ENCODE results near the gene KRT85. TPM values are rescaled to one million over a fixed set of nuclear protein-coding genes. Genes with fewer than 3 reads are reported as not detected.

KRT85 gene
- total and polyA plus RNA-seq, 2 of the 4 experiments (the other 2 are of a cell fraction), result not detected

DNA sequence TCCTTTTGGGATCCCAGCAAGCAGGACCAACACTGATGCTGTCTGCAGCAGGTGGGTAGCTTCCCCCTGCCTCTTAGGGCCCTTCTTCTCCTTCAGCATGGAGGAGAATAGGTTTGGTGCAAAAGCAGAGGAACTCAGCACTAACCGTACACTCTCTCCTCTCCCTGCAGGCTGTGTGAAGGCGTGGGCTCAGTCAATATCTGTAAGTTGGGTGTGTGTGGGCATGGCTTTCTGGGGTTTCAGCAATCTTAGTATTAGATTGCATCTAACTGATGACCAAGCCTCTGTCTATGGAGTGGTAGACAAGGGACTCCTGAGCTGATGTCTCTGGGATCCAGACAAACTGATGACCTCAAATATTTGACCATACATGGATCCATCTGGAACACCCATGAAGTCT, 14.3 kb downstream of the KRT85 start:
- CTCF ChIA-PET, result no interaction called here
- no peak for ATAC-seq (ENCODE audit: low read depth)
- H3K36me3 ChIP-seq (ENCODE audit: control insufficient read depth, insufficient read depth, low read length), result no peaks in the 10 kb centered on the region
- no peak overlapping the region for H2BK15ac ChIP-seq (ENCODE audit: low read depth, low read length)
- POLR2A ChIA-PET (ENCODE audit: unreplicated experiment), result no interaction called here
- no peak for TF ChIP-seq SMC3 (IDR thresholded peaks at IDR 0.05; ENCODE audit: low read depth, low read length)
- no peak for TF ChIP-seq NFE2L2 (IDR thresholded peaks at IDR 0.05; ENCODE audit: low read depth, low read length)
- no peak for TF ChIP-seq RAD21 (IDR thresholded peaks at IDR 0.05; ENCODE audit: low read length)
- TF ChIP-seq BHLHE40 (IDR thresholded peaks at IDR 0.05; ENCODE audit: low read depth, low read length), result no peak
- no peak for TF ChIP-seq CEBPB (IDR thresholded peaks at IDR 0.05; ENCODE audit: low read depth, low read length)
- TF ChIP-seq MXI1 (IDR thresholded peaks at IDR 0.05; ENCODE audit: borderline replicate concordance, low read depth, low read length), result no peak
- TF ChIP-seq MAZ (IDR thresholded peaks at IDR 0.05; ENCODE audit: borderline replicate concordance, low read depth, low read length), result no peak
- no peak for TF ChIP-seq RFX5 (IDR thresholded peaks at IDR 0.05; ENCODE audit: low read depth, low read length)
- TF ChIP-seq, protein P1, sequence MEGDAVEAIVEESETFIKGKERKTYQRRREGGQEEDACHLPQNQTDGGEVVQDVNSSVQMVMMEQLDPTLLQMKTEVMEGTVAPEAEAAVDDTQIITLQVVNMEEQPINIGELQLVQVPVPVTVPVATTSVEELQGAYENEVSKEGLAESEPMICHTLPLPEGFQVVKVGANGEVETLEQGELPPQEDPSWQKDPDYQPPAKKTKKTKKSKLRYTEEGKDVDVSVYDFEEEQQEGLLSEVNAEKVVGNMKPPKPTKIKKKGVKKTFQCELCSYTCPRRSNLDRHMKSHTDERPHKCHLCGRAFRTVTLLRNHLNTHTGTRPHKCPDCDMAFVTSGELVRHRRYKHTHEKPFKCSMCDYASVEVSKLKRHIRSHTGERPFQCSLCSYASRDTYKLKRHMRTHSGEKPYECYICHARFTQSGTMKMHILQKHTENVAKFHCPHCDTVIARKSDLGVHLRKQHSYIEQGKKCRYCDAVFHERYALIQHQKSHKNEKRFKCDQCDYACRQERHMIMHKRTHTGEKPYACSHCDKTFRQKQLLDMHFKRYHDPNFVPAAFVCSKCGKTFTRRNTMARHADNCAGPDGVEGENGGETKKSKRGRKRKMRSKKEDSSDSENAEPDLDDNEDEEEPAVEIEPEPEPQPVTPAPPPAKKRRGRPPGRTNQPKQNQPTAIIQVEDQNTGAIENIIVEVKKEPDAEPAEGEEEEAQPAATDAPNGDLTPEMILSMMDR (conservative IDR thresholded peaks at IDR 0.05; ENCODE audit: low read depth, low read length), result no peak
- TF ChIP-seq, protein P2, sequence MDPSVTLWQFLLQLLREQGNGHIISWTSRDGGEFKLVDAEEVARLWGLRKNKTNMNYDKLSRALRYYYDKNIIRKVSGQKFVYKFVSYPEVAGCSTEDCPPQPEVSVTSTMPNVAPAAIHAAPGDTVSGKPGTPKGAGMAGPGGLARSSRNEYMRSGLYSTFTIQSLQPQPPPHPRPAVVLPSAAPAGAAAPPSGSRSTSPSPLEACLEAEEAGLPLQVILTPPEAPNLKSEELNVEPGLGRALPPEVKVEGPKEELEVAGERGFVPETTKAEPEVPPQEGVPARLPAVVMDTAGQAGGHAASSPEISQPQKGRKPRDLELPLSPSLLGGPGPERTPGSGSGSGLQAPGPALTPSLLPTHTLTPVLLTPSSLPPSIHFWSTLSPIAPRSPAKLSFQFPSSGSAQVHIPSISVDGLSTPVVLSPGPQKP (IDR thresholded peaks at IDR 0.05; ENCODE audit: borderline replicate concordance, low read depth, low read length), result no peak
- TF ChIP-seq FOS (IDR thresholded peaks at IDR 0.05; ENCODE audit: low read depth, low read length), result no peak
- no peak for TF ChIP-seq MAFK (IDR thresholded peaks at IDR 0.05; ENCODE audit: low read depth, low read length)
- no peak for TF ChIP-seq CHD1 (IDR thresholded peaks at IDR 0.05; ENCODE audit: low read depth, low read length)
- TF ChIP-seq RCOR1 (IDR thresholded peaks at IDR 0.05; ENCODE audit: insufficient replicate concordance, low read length), result no peak
- TF ChIP-seq POLR2A (IDR thresholded peaks at IDR 0.05; ENCODE audit: low read depth, low read length), result no peak
- no peak overlapping the region for H2AK9ac ChIP-seq (replicated peaks; ENCODE audit: low read depth, low read length, poor library complexity)
- H2BK120ac ChIP-seq (ENCODE audit: low read depth, low read length), result no peak overlapping the region
- H3K23ac ChIP-seq (ENCODE audit: low read depth, low read length), result no peak overlapping the region
- H2AK5ac ChIP-seq (ENCODE audit: low read depth, low read length), result no peak overlapping the region
- no peaks in the 10 kb centered on the region for H3K9me3 ChIP-seq (ENCODE audit: control insufficient read depth, insufficient read depth, low read length)
- dilution Hi-C loops (cut with HindIII; ENCODE audit: low sequenced_read_pairs, unreplicated experiment) (no loop called here), in situ Hi-C loops (cut with MboI; ENCODE audit: low sequenced_read_pairs) (no loop called here), intact Hi-C loops (cut with micrococcal nuclease) (no loop called here)
- H3K27ac ChIP-seq (ENCODE audit: insufficient read depth, low read length), result no peak overlapping the region
- no peak overlapping the region for H3K9ac ChIP-seq (ENCODE audit: low read depth, low read length)
- H3K18ac ChIP-seq (ENCODE audit: low read depth, low read length), result no peak overlapping the region
- H3K4me3 ChIP-seq (ENCODE audit: insufficient read depth, low read depth, low read length), result no peak overlapping the region
- H3K79me1 ChIP-seq (ENCODE audit: low read depth in 1 of 2, low read length in 2 of 2), result no peaks in the 10 kb centered on the region
- H4K8ac ChIP-seq (ENCODE audit: low read depth in 2 of 2, low read length in 2 of 2), result no peak overlapping the region
- WGBS, 2 experiments (ENCODE audit: extremely low coverage in 2 of 2, insufficient read length in 1 of 2), result no CpG with 5 or more reads among the region's 2 CpGs
- no peak overlapping the region for H3K56ac ChIP-seq (ENCODE audit: extremely low read depth, insufficient read depth, low read length)
- H2AFZ ChIP-seq (replicated peaks; ENCODE audit: low read length, poor library complexity), result no peak overlapping the region
- H3K4me2 ChIP-seq (ENCODE audit: low read depth, low read length), result no peak overlapping the region
- no peaks in the 10 kb centered on the region for H4K20me1 ChIP-seq (ENCODE audit: insufficient read depth, low read length)
- no peaks in the 10 kb centered on the region for H3K9me1 ChIP-seq (ENCODE audit: insufficient read depth, low read length)
- no peak overlapping the region for H3K4ac ChIP-seq (ENCODE audit: low read depth, low read length)
- no peak overlapping the region for H4K5ac ChIP-seq (ENCODE audit: low read depth, low read length)
- no peak for DNase-seq
- no peak overlapping the region for H3K14ac ChIP-seq (replicated peaks; ENCODE audit: low read depth, low read length)
- H2BK5ac ChIP-seq (ENCODE audit: low read depth, low read length, poor library complexity, severe bottlenecking), result no peak overlapping the region
- no peak overlapping the region for H2BK20ac ChIP-seq (ENCODE audit: low read depth, low read length)
- no TSS peak for BruUV-seq (replicated peaks)
- peaks cover 55% of the 10 kb centered on the region for H3K27me3 ChIP-seq (ENCODE audit: control insufficient read depth, insufficient read depth, low read length)
- H4K91ac ChIP-seq (ENCODE audit: insufficient read depth, low read depth, low read length), result no peak overlapping the region
- H3K4me1 ChIP-seq (ENCODE audit: control insufficient read depth, insufficient read depth, low read length), result no peaks in the 10 kb centered on the region
